Panc1 (cell line): ENCODE results near the gene DEXI.

Source experiments
- CTCF ChIP-seq: fragments of 450-650 bp; IDR thresholded peaks from 2 replicates; pipeline ENCODE4 v1.5.1; 2017; ENCODE audit warnings: mild to moderate bottlenecking
- SIN3A ChIP-seq: IDR thresholded peaks from 2 replicates; pipeline ENCODE4 v1.6.1; 2012; ENCODE audit warnings: low read depth, mild to moderate bottlenecking, low read length, moderate library complexity, borderline replicate concordance; ENCODE audit not compliant: insufficient read depth
- TF ChIP-seq, protein P1 (sequence below), 2 experiments: IDR thresholded peaks; 2 replicates each; pipeline ENCODE4 v1.6.1; 2011 to 2012; ENCODE audit warnings: low read depth in 2 of 2, control low read depth in 1 of 2, low read length in 1 of 2, mild to moderate bottlenecking in 1 of 2, moderate library complexity in 1 of 2; ENCODE audit not compliant: insufficient read depth in 1 of 2

DNA sequence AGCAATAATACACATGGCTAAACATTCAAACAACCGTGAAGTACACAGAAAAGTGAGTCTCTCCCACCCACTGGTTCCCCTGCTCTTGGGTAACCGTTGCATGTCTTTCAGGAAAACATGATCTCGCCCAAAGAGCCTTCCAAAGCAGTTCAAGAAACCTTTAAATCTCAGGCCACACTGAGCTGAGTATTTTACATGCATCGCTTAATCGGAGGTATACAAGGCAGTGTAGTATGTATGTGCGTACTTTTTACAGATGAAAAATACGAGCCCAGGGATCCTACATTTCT is 741 bp upstream of the DEXI start:
- TF ChIP-seq CTCF (no peak), SIN3A (no peak)
- TF ChIP-seq, protein P1, sequence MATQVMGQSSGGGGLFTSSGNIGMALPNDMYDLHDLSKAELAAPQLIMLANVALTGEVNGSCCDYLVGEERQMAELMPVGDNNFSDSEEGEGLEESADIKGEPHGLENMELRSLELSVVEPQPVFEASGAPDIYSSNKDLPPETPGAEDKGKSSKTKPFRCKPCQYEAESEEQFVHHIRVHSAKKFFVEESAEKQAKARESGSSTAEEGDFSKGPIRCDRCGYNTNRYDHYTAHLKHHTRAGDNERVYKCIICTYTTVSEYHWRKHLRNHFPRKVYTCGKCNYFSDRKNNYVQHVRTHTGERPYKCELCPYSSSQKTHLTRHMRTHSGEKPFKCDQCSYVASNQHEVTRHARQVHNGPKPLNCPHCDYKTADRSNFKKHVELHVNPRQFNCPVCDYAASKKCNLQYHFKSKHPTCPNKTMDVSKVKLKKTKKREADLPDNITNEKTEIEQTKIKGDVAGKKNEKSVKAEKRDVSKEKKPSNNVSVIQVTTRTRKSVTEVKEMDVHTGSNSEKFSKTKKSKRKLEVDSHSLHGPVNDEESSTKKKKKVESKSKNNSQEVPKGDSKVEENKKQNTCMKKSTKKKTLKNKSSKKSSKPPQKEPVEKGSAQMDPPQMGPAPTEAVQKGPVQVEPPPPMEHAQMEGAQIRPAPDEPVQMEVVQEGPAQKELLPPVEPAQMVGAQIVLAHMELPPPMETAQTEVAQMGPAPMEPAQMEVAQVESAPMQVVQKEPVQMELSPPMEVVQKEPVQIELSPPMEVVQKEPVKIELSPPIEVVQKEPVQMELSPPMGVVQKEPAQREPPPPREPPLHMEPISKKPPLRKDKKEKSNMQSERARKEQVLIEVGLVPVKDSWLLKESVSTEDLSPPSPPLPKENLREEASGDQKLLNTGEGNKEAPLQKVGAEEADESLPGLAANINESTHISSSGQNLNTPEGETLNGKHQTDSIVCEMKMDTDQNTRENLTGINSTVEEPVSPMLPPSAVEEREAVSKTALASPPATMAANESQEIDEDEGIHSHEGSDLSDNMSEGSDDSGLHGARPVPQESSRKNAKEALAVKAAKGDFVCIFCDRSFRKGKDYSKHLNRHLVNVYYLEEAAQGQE (IDR thresholded peaks at IDR 0.05; ENCODE audit: insufficient read depth in 1 of 2, low read depth in 2 of 2, low read length in 1 of 2), result no peak
